Stimulated activated CD8-positive, alpha-beta memory T cell treated with anti-CD3 and anti-CD28 coated beads, Interleukin-15, amount 100 ng/mL, for 4 hours (primary cell): Measurements from ENCODE around the gene TMEM200A.

Source experiments
- DNase-seq, 2 donors: peaks; one replicate each; pipeline ENCODE4 v3.0.0-alpha.2; 2020; ENCODE audit warnings: low read depth in 2 of 2

The TMEM200A gene

GRCh38 chr6:130489514-130489913 is 123.7 kb downstream of the TMEM200A start:
- DNase-seq: no peak
